ENCODE results near the gene RMND1.
A peak's percentile ranks its signal among the peaks of the same experiment; 100 is the strongest.

Gene RMND1

GRCh38 chr6:151414641-151415260, 37.2 kb downstream of the RMND1 start:
- no peak for DNase-seq (ENCODE audit: low read depth in 2 of 2)

- peak in 1 of 2 donors; percentile 50 for DNase-seq (ENCODE audit: low read depth in 2 of 2)
These were observed 38.4 kb downstream of the RMND1 start for GRCh38 chr6:151413372-151414145.

- DNase-seq (ENCODE audit: low read depth in 2 of 2) = no peak
These were observed 39.0 kb downstream of the RMND1 start for GRCh38 chr6:151412909-151413308.

- DNase-seq (ENCODE audit: low read depth in 2 of 2) = no peak
These were observed 42.2 kb downstream of the RMND1 start for GRCh38 chr6:151409679-151410078.

- DNase-seq (ENCODE audit: low read depth in 2 of 2) = no peak
These were observed 42.7 kb downstream of the RMND1 start for GRCh38 chr6:151409260-151409659.

GRCh38 chr6:151408858-151409257, 43.1 kb downstream of the RMND1 start:
- DNase-seq (ENCODE audit: low read depth in 2 of 2) = no peak

- DNase-seq (ENCODE audit: low read depth in 2 of 2) = no peak
These were observed 48.0 kb downstream of the RMND1 start for GRCh38 chr6:151403919-151404308.

GRCh38 chr6:151402228-151402627, 49.7 kb downstream of the RMND1 start:
- no peak for DNase-seq (ENCODE audit: low read depth in 2 of 2)

GRCh38 chr6:151400473-151400872, 51.5 kb downstream of the RMND1 start:
- DNase-seq (ENCODE audit: low read depth in 2 of 2) = no peak

- DNase-seq (ENCODE audit: low read depth in 2 of 2) = no peak
These were observed 52.2 kb downstream of the RMND1 start for GRCh38 chr6:151399679-151400078.

- no peak for DNase-seq (ENCODE audit: low read depth in 2 of 2)
These were observed 58.5 kb downstream of the RMND1 start for GRCh38 chr6:151393410-151393809.

GRCh38 chr6:151392427-151392826, 59.5 kb downstream of the RMND1 start:
- DNase-seq (ENCODE audit: low read depth in 2 of 2) = no peak

- DNase-seq (ENCODE audit: low read depth in 2 of 2) = peak; percentile 43 to 49
These were observed 60.2 kb downstream of the RMND1 start, which contains the start of gene ZBTB2 for GRCh38 chr6:151391471-151392413. Gene ZBTB2, minus strand, starts transcription at chr6:151391559. Its CDS starts 17,922 bp downstream, at chr6:151373637.

GRCh38 chr6:151390851-151391470, 61.0 kb downstream of the RMND1 start:
- peak; percentile 59 to 65 for DNase-seq (ENCODE audit: low read depth in 2 of 2)

GRCh38 chr6:151390276-151390850, 61.6 kb downstream of the RMND1 start:
- peak; percentile 95 to 99 for DNase-seq (ENCODE audit: low read depth in 2 of 2)

- DNase-seq (ENCODE audit: low read depth in 2 of 2) = peak in 1 of 2 donors; percentile 7
These were observed 62.2 kb downstream of the RMND1 start for GRCh38 chr6:151389618-151390275.

GRCh38 chr6:151388997-151389617, 62.8 kb downstream of the RMND1 start:
- DNase-seq (ENCODE audit: low read depth in 2 of 2) = no peak

GRCh38 chr6:151388236-151388635, 63.7 kb downstream of the RMND1 start:
- no peak for DNase-seq (ENCODE audit: low read depth in 2 of 2)

GRCh38 chr6:151387175-151387970, 64.6 kb downstream of the RMND1 start:
- DNase-seq (ENCODE audit: low read depth in 2 of 2) = no peak

Data from stimulated activated CD8-positive, alpha-beta memory T cell treated with anti-CD3 and anti-CD28 coated beads, Interleukin-15, amount 100 ng/mL, for 4 hours (primary cell).